ENCODE data around the gene TRIM54.

TRIM54 gene

DNA sequence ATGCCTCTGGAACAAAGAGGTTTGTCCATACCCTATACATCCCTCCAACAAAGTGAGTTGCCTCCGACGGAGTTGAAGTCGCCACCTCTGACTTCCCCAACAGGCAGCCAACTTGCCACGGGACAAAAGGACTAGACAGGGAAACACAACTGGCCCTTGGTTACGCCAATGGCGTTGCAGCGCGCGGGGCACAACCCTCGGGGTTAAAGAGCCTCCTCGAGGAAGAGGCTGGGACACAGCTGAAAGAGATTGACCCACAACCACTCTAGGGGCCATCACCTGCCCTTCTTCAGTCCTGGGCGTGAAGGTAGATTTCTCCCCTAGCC lies 73.8 kb downstream of the TRIM54 start:
- Histone ChIP-seq H3K79me1 (ENCODE audit: low read length) (peaks cover 13% of the 10 kb centered on the region), H3K23ac (ENCODE audit: low read length) (no peak overlapping the region), H2BK12ac (ENCODE audit: low read length) (no peak overlapping the region), H4K91ac (ENCODE audit: low read depth, low read length) (peak overlapping the region; percentile 98), H4K12ac (ENCODE audit: low read depth, low read length) (peak overlapping the region; percentile 96), H4K8ac (ENCODE audit: low read depth, low read length) (peak overlapping the region; percentile 95), H2AFZ (ENCODE audit: insufficient read depth, low read length, poor library complexity) (peak overlapping the region; percentile 71), H3K27me3 (ENCODE audit: insufficient read depth, low read length) (no peaks in the 10 kb centered on the region), H3K9ac (ENCODE audit: low read length) (peak overlapping the region; percentile 90), H2BK5ac (ENCODE audit: low read depth, low read length, poor library complexity) (peak overlapping the region; percentile 90), H2BK120ac (ENCODE audit: insufficient read depth, low read length, poor library complexity) (peak overlapping the region; percentile 76), H3K18ac (ENCODE audit: low read length) (peak overlapping the region; percentile 68), H3K27ac (ENCODE audit: low read depth, low read length) (peak overlapping the region; percentile 98), H3K4me1 (ENCODE audit: control insufficient read depth in 1 of 2, insufficient read depth in 2 of 2, low read length in 2 of 2) (peaks cover 3 to 4% of the 10 kb centered on the region in 2 experiments), H3K4me3 (ENCODE audit: low read depth, low read length) (peak overlapping the region; percentile 91), H3K79me2 (ENCODE audit: control insufficient read depth, insufficient read depth, low read length, poor library complexity) (peaks cover 15% of the 10 kb centered on the region), H3K9me3 (ENCODE audit: insufficient read depth, low read depth, low read length) (no peaks in the 10 kb centered on the region), H3K36me3 (ENCODE audit: control insufficient read depth in 1 of 2, insufficient read depth in 2 of 2, low read length in 2 of 2) (peaks cover 0 to 1% of the 10 kb centered on the region in 2 experiments), H3K4ac (ENCODE audit: low read depth, low read length) (peak overlapping the region; percentile 77), H2AK5ac (ENCODE audit: low read length) (peak overlapping the region; percentile 90), H3K14ac (ENCODE audit: low read length) (peak overlapping the region; percentile 83), H3K4me2 (ENCODE audit: low read length) (peak overlapping the region; percentile 82)
- DNase-seq: peak; percentile 35 to 51
- WGBS (ENCODE audit: extremely low coverage, insufficient coverage, insufficient read length): no CpG with 5 or more reads among the region's 12 CpGs

DNA sequence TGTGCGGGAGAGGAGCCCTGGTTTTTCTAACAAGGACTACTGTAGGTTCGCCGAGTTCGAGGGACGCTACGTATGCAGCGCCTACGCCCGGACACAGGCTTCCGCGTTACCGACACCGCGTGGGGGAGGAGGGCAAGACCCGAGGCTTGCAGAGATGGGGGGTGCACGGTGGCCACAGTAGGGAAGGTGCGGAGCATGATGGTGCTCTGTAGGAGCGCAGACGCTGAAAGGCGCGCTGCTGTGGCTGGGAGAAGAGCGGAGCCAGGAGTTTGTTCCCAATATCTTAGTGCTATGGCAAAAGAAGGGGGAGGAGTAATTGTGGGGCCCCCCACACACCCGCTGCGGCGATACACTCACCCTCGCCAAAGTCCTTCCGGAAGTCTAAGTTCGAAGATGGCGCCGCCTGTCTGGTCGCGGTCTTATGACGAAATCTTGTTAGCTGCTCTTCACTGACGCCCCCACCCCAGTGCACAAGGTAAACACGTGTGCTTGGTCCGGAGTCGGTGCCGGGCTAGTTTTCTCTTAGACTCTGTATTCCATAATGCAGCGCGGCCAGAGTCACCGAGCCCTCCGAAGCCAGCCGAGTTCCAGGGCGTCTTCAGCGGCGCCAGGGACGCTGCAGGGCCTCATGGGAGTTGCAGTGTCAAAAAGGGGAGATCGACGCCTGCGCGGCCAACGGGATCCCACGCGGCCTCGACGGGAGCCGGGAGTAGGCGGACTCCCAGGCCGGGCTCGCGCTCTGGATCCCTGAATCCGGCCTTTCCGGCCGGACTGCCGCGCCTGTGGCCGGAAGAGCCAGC lies 74.4 kb downstream of the TRIM54 start, which contains the start of gene GTF3C2:
GTF3C2 (minus strand) TSS at position 383 of the 800 bp plus-strand sequence. CDS start 13,210 bp downstream, outside the sequence.
- Histone ChIP-seq H4K91ac (ENCODE audit: low read depth, low read length) (peak within 1 kb of the TSS; percentile 98), H3K4me1 (ENCODE audit: control insufficient read depth in 1 of 2, insufficient read depth in 2 of 2, low read length in 2 of 2) (peaks cover 3 to 4% of the 10 kb centered on the region in 2 experiments), H2AK5ac (ENCODE audit: low read length) (peak within 1 kb of the TSS; percentile 90), H4K12ac (ENCODE audit: low read depth, low read length) (peak within 1 kb of the TSS; percentile 96), H3K14ac (ENCODE audit: low read length) (peak within 1 kb of the TSS; percentile 93), H3K9ac (ENCODE audit: low read length) (peak within 1 kb of the TSS; percentile 90), H3K9me3 (ENCODE audit: insufficient read depth, low read depth, low read length) (no peaks in the 10 kb centered on the region), H2BK5ac (ENCODE audit: low read depth, low read length, poor library complexity) (peak within 1 kb of the TSS; percentile 93), H3K27me3 (ENCODE audit: insufficient read depth, low read length) (no peaks in the 10 kb centered on the region), H2BK120ac (ENCODE audit: insufficient read depth, low read length, poor library complexity) (peak within 1 kb of the TSS; percentile 84), H3K79me1 (ENCODE audit: low read length) (peaks cover 13% of the 10 kb centered on the region), H3K36me3 (ENCODE audit: control insufficient read depth in 1 of 2, insufficient read depth in 2 of 2, low read length in 2 of 2) (peaks cover 0 to 1% of the 10 kb centered on the region in 2 experiments), H3K23ac (ENCODE audit: low read length) (no peak within 1 kb of the TSS), H4K8ac (ENCODE audit: low read depth, low read length) (peak within 1 kb of the TSS; percentile 97), H3K4me3 (ENCODE audit: low read depth, low read length) (peak within 1 kb of the TSS; percentile 91), H3K4ac (ENCODE audit: low read depth, low read length) (peak within 1 kb of the TSS; percentile 92), H3K27ac (ENCODE audit: low read depth, low read length) (peak within 1 kb of the TSS; percentile 98), H3K4me2 (ENCODE audit: low read length) (peak within 1 kb of the TSS; percentile 82), H2BK12ac (ENCODE audit: low read length) (no peak within 1 kb of the TSS), H2AFZ (ENCODE audit: insufficient read depth, low read length, poor library complexity) (peak within 1 kb of the TSS; percentile 71), H3K18ac (ENCODE audit: low read length) (peak within 1 kb of the TSS; percentile 95), H3K79me2 (ENCODE audit: control insufficient read depth, insufficient read depth, low read length, poor library complexity) (peaks cover 15% of the 10 kb centered on the region)
- peak; percentile 98 for DNase-seq
- WGBS (ENCODE audit: extremely low coverage, insufficient coverage, insufficient read length): no CpG with 5 or more reads among the region's 67 CpGs
